PC-3 (cell line): ENCODE results near the gene FKBP1A.

Experiments used
- CTCF ChIP-seq: fragments of 300-600 bp; sonication (generic); conservative IDR thresholded peaks from 2 replicates; pipeline ENCODE4 v1.5.1; 2017; ENCODE audit warnings: antibody characterized with exemption, low read depth, mild to moderate bottlenecking, low read length
- EZH2 ChIP-seq: fragments of 300-600 bp; sonication (generic); IDR thresholded peaks from one replicate; pipeline ENCODE4 v1.6.1; 2017; ENCODE audit warnings: antibody characterized with exemption, mild to moderate bottlenecking, low read length; ENCODE audit not compliant: unreplicated experiment

DNA sequence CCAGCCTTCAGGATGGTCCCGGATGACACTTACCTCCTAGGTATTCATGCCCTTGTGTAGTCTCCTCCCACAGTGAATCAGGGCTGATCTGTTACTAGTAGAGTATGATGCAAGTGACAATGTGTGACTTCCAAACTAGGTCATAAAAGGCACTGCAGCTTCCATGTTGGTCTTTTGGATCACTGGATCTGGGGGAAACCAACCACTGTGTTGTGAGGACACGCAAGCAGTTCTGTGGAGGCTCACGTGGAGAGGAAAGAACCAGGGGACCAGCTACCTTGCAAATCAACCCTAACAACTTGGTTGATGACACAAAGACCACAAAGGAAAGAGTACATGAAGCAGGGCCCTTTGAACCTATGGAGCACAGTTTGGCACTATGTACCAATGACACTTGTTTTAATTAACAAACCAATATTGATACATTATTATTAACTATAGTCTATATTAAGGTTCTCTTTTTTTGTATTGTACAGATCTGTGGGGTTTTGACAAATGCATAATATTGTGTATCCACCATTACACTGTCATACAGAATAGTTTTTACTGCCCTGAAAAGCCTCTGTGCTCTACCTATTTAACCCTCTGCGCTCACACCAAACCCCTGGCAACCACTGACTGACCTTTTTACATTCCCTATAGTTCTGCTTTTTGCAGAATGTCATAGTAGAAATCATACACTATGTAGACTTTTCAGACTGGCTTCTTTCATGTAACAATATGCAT lies 47.7 kb downstream of the FKBP1A start:
- TF ChIP-seq EZH2 (no peak), CTCF (no peak)
